Inflammatory macrophage (primary cell): ENCODE measurements around the gene MAPK8IP1.
"Not testable (repeated sequence)": the region's sequence is repeated elsewhere in the genome, so short reads cannot be mapped to it uniquely, and the experiment has no call there.

ENCODE experiments used
- DNase-seq, 2 donors: peaks; one replicate each; pipeline ENCODE4 v3.0.0-alpha.2; 2020 to 2022
- total RNA-seq, 18 experiments: gene quantifications; one replicate each; lab custom pipeline; 2026; ENCODE audit warnings: mixed read lengths in 6 of 18, inconsistent platforms in 2 of 18; lab: John Stamatoyannopoulos, UW

MAPK8IP1 gene
- total RNA-seq: 0.17 to 1.7 (median 0.68) reads per million in 18 experiments

GRCh38 chr11:45885274-45885920, at the start of gene MAPK8IP1:
MAPK8IP1 (plus strand) TSS chr11:45885651; CDS start chr11:45885821, 170 bp downstream.
- peak in 1 of 2 donors; percentile 45 for DNase-seq

- peak in 1 of 2 donors; percentile 9 for DNase-seq
Measured at GRCh38 chr11:45839204-45839603, 46.2 kb upstream of the MAPK8IP1 start.

- not testable (repeated sequence) for DNase-seq
Measured at GRCh38 chr11:45840251-45840650, 45.2 kb upstream of the MAPK8IP1 start.

GRCh38 chr11:45843158-45843924, 42.1 kb upstream of the MAPK8IP1 start:
- DNase-seq: peak; percentile 84 to 86

GRCh38 chr11:45844822-45845578, 40.5 kb upstream of the MAPK8IP1 start:
- peak; percentile 29 to 46 for DNase-seq

- no peak for DNase-seq
Measured at GRCh38 chr11:45846174-45846675, 39.2 kb upstream of the MAPK8IP1 start.

GRCh38 chr11:45846974-45847910, 38.2 kb upstream of the MAPK8IP1 start, which contains the start of gene CRY2:
CRY2 (plus strand) TSS chr11:45847475; CDS start chr11:45847491, 16 bp downstream.
- peak; percentile 99 to 100 for DNase-seq

GRCh38 chr11:45847911-45848316, 37.5 kb upstream of the MAPK8IP1 start:
- DNase-seq: peak; percentile 27 to 40

GRCh38 chr11:45848654-45849081, 36.8 kb upstream of the MAPK8IP1 start:
- DNase-seq: no peak

GRCh38 chr11:45850446-45850845, 35.0 kb upstream of the MAPK8IP1 start:
- DNase-seq: no peak

- no peak for DNase-seq
Measured at GRCh38 chr11:45851228-45851627, 34.2 kb upstream of the MAPK8IP1 start.

GRCh38 chr11:45852018-45852711, 33.3 kb upstream of the MAPK8IP1 start:
- no peak for DNase-seq

GRCh38 chr11:45852712-45853101, 32.7 kb upstream of the MAPK8IP1 start:
- DNase-seq: peak in 1 of 2 donors; percentile 8

GRCh38 chr11:45853332-45854219, 31.9 kb upstream of the MAPK8IP1 start:
- DNase-seq: no peak

GRCh38 chr11:45855308-45855707, 30.1 kb upstream of the MAPK8IP1 start:
- DNase-seq: no peak

- no peak for DNase-seq
Measured at GRCh38 chr11:45856044-45856468, 29.4 kb upstream of the MAPK8IP1 start.

GRCh38 chr11:45857961-45858474, 27.4 kb upstream of the MAPK8IP1 start:
- DNase-seq: peak; percentile 70 to 90

GRCh38 chr11:45858751-45859398, 26.6 kb upstream of the MAPK8IP1 start:
- DNase-seq: no peak

- no peak for DNase-seq
Measured at GRCh38 chr11:45859661-45860140, 25.8 kb upstream of the MAPK8IP1 start.
